Thymus (tissue), 11 donors: ENCODE data around the gene EIF4E3. TPM values are rescaled to one million over a fixed set of nuclear protein-coding genes. Genes with fewer than 3 reads are reported as not detected.
A peak's percentile ranks its signal among the peaks of the same experiment; 100 is the strongest.

ENCODE experiments used
- DNase-seq, 9 donors: peaks; one replicate each; pipeline ENCODE4 v3.0.0-alpha.2; 2013; ENCODE audit warnings: low spot score in 9 of 9, low read depth in 6 of 9, missing footprints in 1 of 9
- H3K27ac ChIP-seq, 2 donors: one replicate each; pipeline ENCODE4 v1.5.1; 2013; ENCODE audit warnings: control low read depth in 1 of 2, low read depth in 1 of 2, low read length in 1 of 2, mild to moderate bottlenecking in 1 of 2, moderate library complexity in 1 of 2
- H3K27me3 ChIP-seq, 2 donors: one replicate each; pipeline ENCODE4 v1.5.1; 2013; ENCODE audit warnings: low read length in 1 of 2; ENCODE audit not compliant: control insufficient read depth in 2 of 2, insufficient read depth in 1 of 2
- H3K36me3 ChIP-seq, 2 donors: one replicate each; pipeline ENCODE4 v1.5.1; 2013; ENCODE audit warnings: low read length in 1 of 2, mild to moderate bottlenecking in 1 of 2, moderate library complexity in 1 of 2; ENCODE audit not compliant: control insufficient read depth in 2 of 2, insufficient read depth in 2 of 2
- H3K4me1 ChIP-seq, 2 donors: one replicate each; pipeline ENCODE4 v1.5.1; 2013; ENCODE audit warnings: low read length in 2 of 2; ENCODE audit not compliant: control insufficient read depth in 2 of 2, insufficient read depth in 2 of 2
- H3K4me3 ChIP-seq, 2 donors: one replicate each; pipeline ENCODE4 v1.5.1; 2013; ENCODE audit warnings: low read length in 2 of 2, control low read depth in 1 of 2, mild to moderate bottlenecking in 1 of 2
- H3K9me3 ChIP-seq, 2 donors: one replicate each; pipeline ENCODE4 v1.5.1; 2013; ENCODE audit warnings: low read length in 1 of 2, mild to moderate bottlenecking in 1 of 2; ENCODE audit not compliant: control insufficient read depth in 2 of 2, insufficient read depth in 1 of 2
- WGBS: extraction: QIAGEN DNeasy Blood & Tissue Kit; methylation state at CpG from one replicate; pipeline ENCODE4 v1.1.7; 2013; 5-methylcytosine and 5-hydroxymethylcytosine counted together
- polyA plus RNA-seq: library from polyadenylated mRNA; stranded (reverse); fragments of 200-250 nt; gene quantifications from one replicate; pipeline ENCODE4 v1.2.3, GENCODE V29; 2013
- total RNA-seq: library from RNA; stranded (reverse); fragments of 120-200 nt; gene quantifications from one replicate; pipeline ENCODE4 v1.2.4, GENCODE V29; 2013
- donor health status: healthy.

EIF4E3 gene
- total and polyA plus RNA-seq, 2 donors: 1.5 to 13.7 TPM

DNA sequence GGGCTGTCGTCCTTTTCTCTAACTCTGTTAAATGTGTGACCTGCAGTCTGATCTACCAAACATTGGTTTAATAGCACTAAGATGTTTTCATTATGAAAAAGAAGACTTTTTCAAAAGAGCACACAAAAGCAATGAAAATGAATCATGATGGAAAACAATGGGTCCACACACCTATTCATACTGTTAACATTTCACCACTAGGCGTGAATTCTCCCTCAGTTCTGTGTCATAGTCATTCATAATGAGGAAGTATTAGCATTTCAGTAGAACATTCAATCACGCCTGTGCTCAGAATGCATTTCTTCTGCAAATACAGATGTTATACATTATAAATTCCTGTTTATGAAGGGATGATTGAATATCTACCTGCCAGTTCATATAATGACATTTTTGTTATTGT is 35.9 kb downstream of the EIF4E3 start:
- Histone ChIP-seq H3K4me3 (no peak overlapping the region), H3K27ac (no peak overlapping the region), H3K9me3 (no peaks in the 10 kb centered on the region), H3K36me3 (peaks cover 0 to 8% of the 10 kb centered on the region in 2 donors), H3K4me1 (no peaks in the 10 kb centered on the region), H3K27me3 (no peaks in the 10 kb centered on the region)
- 97% methylated on average over 3 of the region's 3 CpGs for WGBS
- no peak for DNase-seq

- H3K9me3 ChIP-seq: no peaks in the 10 kb centered on the region
- no peak for DNase-seq
- H3K4me3 ChIP-seq: no peak overlapping the region
- H3K36me3 ChIP-seq: peaks cover 0 to 8% of the 10 kb centered on the region in 2 donors
- 95% methylated on average over 1 of the region's 1 CpG for WGBS
- H3K27ac ChIP-seq: no peak overlapping the region
- no peaks in the 10 kb centered on the region for H3K27me3 ChIP-seq
- no peaks in the 10 kb centered on the region for H3K4me1 ChIP-seq
Observed at GRCh38 chr3:71688121-71688520, 37.1 kb downstream of the EIF4E3 start.

- no peaks in the 10 kb centered on the region for H3K9me3 ChIP-seq
- no peaks in the 10 kb centered on the region for H3K27me3 ChIP-seq
- H3K4me3 ChIP-seq: no peak overlapping the region
- no peak for DNase-seq
- peaks cover 0 to 3% of the 10 kb centered on the region in 2 donors for H3K36me3 ChIP-seq
- WGBS: 80% methylated on average over 7 of the region's 7 CpGs
- peaks cover 0 to 4% of the 10 kb centered on the region in 2 donors for H3K4me1 ChIP-seq
- no peak overlapping the region for H3K27ac ChIP-seq
Observed at GRCh38 chr3:71685686-71686085, 39.5 kb downstream of the EIF4E3 start.

DNA sequence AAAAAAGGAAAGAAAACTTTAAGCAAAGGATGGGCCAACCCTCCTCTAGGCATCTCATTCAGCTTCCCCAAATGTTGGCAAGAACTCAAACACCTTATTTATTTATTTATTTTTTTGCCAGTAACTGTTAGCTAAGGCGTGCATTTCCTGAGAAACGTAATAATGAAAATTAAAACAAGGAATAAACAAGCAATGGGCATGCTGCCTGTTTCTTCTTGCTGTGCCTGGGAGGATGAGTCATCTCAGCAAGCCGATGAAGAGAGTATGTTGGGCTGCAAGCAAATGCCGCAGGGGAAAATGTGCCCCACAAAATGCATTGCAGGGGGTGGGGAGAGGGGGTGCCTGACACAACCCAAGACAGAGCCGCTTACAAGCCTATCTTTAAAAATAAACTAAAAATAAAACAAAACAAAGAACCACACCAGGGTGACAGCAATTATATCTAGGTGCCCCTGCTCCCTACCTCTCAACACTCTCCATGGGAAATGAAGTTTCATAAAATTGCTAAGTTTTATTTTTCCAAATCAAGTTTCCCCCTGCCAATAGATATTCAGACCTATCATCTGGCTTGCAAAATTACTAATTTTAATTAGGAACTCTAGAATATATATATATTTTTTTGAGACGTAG is 40.3 kb downstream of the EIF4E3 start:
- Histone ChIP-seq H3K36me3 (peaks cover 0 to 3% of the 10 kb centered on the region in 2 donors), H3K9me3 (no peaks in the 10 kb centered on the region), H3K27me3 (no peaks in the 10 kb centered on the region), H3K4me1 (peaks cover 3 to 4% of the 10 kb centered on the region in 2 donors), H3K27ac (no peak overlapping the region), H3K4me3 (no peak overlapping the region)
- DNase-seq: no peak
- WGBS: 94% methylated on average over 6 of the region's 6 CpGs

DNA sequence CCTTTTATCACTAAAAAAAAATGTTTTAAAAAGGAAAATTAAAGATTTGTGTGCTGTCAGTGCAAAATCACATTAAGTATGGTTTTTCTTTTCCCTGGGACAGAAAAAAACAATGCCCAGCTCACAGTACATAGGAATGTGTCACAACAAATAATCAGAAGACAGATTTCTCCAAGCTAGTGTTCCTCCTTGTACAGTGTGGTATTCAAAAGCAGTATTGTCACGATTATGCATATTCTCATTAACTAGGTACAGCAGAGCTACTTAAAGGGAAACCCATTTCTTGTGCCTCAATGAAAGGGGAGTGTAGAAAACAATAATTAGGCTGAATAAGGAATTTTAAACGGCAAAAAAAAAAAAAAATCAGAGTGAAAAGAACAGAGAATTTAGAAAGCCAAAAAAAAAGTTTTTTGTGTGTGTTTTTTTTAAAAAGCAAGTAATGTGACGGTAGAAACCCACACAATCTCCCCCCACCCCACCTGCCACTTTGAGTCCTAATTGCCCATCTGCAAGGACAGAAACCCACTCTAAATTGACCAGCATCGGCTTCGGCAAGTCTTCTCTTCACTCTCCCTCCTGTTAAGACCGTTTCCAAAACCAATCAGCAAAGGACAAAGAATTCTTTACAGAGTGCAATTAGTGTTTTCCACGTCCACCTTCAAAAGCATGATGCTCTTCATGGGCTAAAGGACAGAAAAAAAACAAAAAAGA is 41.0 kb downstream of the EIF4E3 start:
- no peaks in the 10 kb centered on the region for H3K27me3 ChIP-seq
- peaks cover 0 to 3% of the 10 kb centered on the region in 2 donors for H3K36me3 ChIP-seq
- DNase-seq: no peak
- WGBS: 95% methylated on average over 7 of the region's 7 CpGs
- H3K4me3 ChIP-seq: no peak overlapping the region
- no peak overlapping the region for H3K27ac ChIP-seq
- H3K9me3 ChIP-seq: no peaks in the 10 kb centered on the region
- H3K4me1 ChIP-seq: peaks cover 3 to 4% of the 10 kb centered on the region in 2 donors

DNA sequence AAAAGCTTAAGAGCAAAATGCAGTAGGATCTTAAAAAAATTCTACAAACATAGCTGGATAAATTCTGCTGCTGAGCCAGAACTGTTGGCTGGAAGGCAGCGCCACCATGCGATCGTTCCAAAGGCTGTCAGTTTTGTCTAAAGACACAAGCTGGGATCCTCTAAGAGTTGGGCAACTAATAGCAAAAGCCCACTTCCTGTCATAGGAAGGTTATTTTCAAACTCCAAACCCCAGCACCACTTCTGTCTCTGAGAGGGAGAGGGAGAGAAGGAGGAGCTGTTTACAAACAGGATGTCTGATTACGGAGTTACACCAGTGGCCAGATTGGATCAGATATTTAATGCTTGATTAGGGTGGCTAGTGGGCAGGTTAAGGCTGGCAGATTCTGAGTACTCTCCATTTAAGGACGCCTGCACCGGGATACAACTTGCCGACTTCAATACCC is 44.0 kb downstream of the EIF4E3 start:
- Histone ChIP-seq H3K4me1 (peaks cover 3 to 4% of the 10 kb centered on the region in 2 donors), H3K36me3 (no peaks in the 10 kb centered on the region), H3K27me3 (no peaks in the 10 kb centered on the region), H3K4me3 (no peak overlapping the region), H3K27ac (no peak overlapping the region), H3K9me3 (no peaks in the 10 kb centered on the region)
- WGBS: 38% methylated on average over 7 of the region's 7 CpGs
- DNase-seq: peak in 6 of 9 donors; percentile 43 to 84 (median 59)

DNA sequence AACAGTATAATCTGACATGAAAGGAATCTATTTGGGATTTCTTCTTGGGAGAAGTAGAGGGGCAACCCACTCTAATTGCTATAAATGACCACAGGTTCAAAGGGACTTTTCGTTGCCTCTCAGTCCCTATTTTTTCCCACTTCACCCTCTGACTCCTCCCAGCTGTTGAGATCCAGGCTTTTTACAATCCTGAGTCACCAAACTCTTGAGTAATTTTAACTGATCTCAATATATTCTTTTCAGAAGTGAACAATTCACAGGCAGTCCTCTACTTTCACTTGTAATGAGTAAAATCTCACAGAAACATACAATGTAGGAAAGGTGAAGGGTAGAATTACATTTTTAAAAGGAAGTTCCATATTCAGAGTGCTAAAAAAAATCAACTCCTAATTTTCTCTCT is 44.6 kb downstream of the EIF4E3 start:
- Histone ChIP-seq H3K27me3 (no peaks in the 10 kb centered on the region), H3K27ac (no peak overlapping the region), H3K36me3 (no peaks in the 10 kb centered on the region), H3K4me1 (peaks cover 3 to 4% of the 10 kb centered on the region in 2 donors), H3K4me3 (no peak overlapping the region), H3K9me3 (no peaks in the 10 kb centered on the region)
- DNase-seq: no peak
- 92% methylated on average over 1 of the region's 1 CpG for WGBS

DNA sequence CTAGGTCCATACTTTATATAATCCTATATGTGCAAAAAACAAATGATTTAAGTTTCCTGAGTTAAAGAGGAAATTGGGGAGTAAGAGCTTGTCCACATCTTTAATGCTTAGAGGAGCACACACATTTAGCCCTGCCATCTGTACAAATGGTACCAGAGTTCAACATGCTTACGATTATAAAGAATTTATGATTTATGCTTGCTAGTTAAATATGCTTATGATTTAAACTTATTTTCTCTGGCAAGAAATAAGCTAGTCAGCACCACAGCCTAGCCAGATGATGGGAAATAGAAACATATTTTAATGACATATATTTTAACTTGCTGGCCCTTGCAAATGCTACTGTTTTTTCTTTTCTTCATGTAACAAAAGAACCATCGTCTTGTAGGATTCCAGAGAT is 48.3 kb downstream of the EIF4E3 start:
- H3K9me3 ChIP-seq: no peaks in the 10 kb centered on the region
- peaks cover 4 to 16% of the 10 kb centered on the region in 2 donors for H3K4me1 ChIP-seq
- no peak overlapping the region for H3K27ac ChIP-seq
- no peak for DNase-seq
- whole genome bisulfite sequencing: 96% methylated on average over 2 of the region's 2 CpGs
- H3K4me3 ChIP-seq: no peak overlapping the region
- no peaks in the 10 kb centered on the region for H3K27me3 ChIP-seq
- H3K36me3 ChIP-seq: no peaks in the 10 kb centered on the region

DNA sequence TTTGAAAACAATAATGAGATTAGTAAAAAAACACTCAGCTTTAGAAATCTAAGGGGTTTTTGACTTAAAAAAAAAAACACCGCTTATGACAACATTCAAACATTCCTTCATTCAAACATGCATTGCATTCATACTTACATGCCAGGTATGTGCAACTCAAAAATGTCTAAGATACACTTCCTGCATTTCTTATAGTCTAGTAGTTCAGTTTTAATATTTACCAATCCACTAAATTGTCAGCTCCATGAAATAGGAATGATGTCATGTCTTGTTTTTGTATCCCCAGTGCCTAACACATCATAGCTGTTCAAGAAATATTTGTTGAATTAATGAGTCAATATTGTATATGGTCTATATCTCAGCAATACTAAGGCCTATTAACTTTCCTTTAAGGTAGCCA is 51.7 kb downstream of the EIF4E3 start:
- Histone ChIP-seq H3K27ac (no peak overlapping the region), H3K4me1 (peaks cover 0 to 16% of the 10 kb centered on the region in 2 donors), H3K9me3 (no peaks in the 10 kb centered on the region), H3K27me3 (no peaks in the 10 kb centered on the region), H3K4me3 (no peak overlapping the region), H3K36me3 (no peaks in the 10 kb centered on the region)
- no peak for DNase-seq
- WGBS: 96% methylated on average over 1 of the region's 1 CpG
